H1 (cell line): ENCODE measurements around the gene ISL2. TPM values are rescaled to one million over a fixed set of nuclear protein-coding genes. Genes with fewer than 3 reads are reported as not detected.

Experiments used
- CTCF ChIA-PET: fragments of 300-600 bp; sonication (Branson Sonifier 250); formaldehyde crosslinking; loops from one replicate; lab custom pipeline; 2021; ENCODE audit not compliant: partially characterized antibody; lab: Charles Lee
- POLR2A ChIA-PET: fragments of 300-600 bp; sonication (Branson Sonifier 250); formaldehyde crosslinking; loops from one replicate; lab custom pipeline; 2021; ENCODE audit warnings: inconsistent platforms; ENCODE audit not compliant: partially characterized antibody; lab: Charles Lee
- DNase-seq, 2 experiments: peaks; one replicate each; pipeline versions ENCODE4 v3.0.0 to v3.0.0-alpha.2; 2010 to 2022; ENCODE audit warnings: low spot score in 2 of 2, low read depth in 1 of 2, mixed read lengths in 1 of 2
- FAIRE-seq: peaks from 2 replicates; lab custom pipeline; 2011; peaks lifted over from hg19 to GRCh38; lab: Jason Lieb, UNC
- H2AFZ ChIP-seq: 2 replicates; pipeline ENCODE4 v1.8.1; 2012; ENCODE audit warnings: low read length, inconsistent platforms
- H2AK5ac ChIP-seq: 2 replicates; pipeline ENCODE4 v1.6.1; 2013; ENCODE audit warnings: low read depth, low read length
- H2BK120ac ChIP-seq: replicated peaks from 2 replicates; pipeline ENCODE3; 2013; ENCODE audit warnings: low read depth, low read length, inconsistent platforms
- H2BK12ac ChIP-seq: 2 replicates; pipeline ENCODE4 v1.6.1; 2013; ENCODE audit warnings: low read depth, low read length
- H2BK15ac ChIP-seq: 2 replicates; pipeline ENCODE4 v1.6.1; 2013; ENCODE audit warnings: low read length
- H2BK20ac ChIP-seq: 2 replicates; pipeline ENCODE4 v1.6.1; 2013; ENCODE audit warnings: low read length
- H2BK5ac ChIP-seq: 2 replicates; pipeline ENCODE4 v1.6.1; 2013; ENCODE audit warnings: low read depth, low read length
- H3K14ac ChIP-seq: 2 replicates; pipeline ENCODE4 v1.6.1; 2013; ENCODE audit warnings: inconsistent platforms; ENCODE audit not compliant: insufficient read length
- H3K18ac ChIP-seq: 2 replicates; pipeline ENCODE4 v1.6.1; 2013; ENCODE audit warnings: low read length; ENCODE audit errors: extremely low read depth
- H3K23ac ChIP-seq: 2 replicates; pipeline ENCODE4 v1.6.1; 2013; ENCODE audit warnings: inconsistent platforms; ENCODE audit not compliant: insufficient read length
- H3K23me2 ChIP-seq: 2 replicates; pipeline ENCODE4 v1.6.1; 2013; ENCODE audit warnings: low read depth, low read length
- H3K27ac ChIP-seq: 2 replicates; pipeline ENCODE4 v1.6.1; 2011; ENCODE audit warnings: low read depth, low read length, inconsistent platforms
- H3K27me3 ChIP-seq, 4 experiments: replicated peaks in 1 of 4; 1 replicate in 1 of 4; 2 replicates in 3 of 4; pipeline versions ENCODE4 v1.6.1 to v1.8.1; 2011 to 2013; ENCODE audit warnings: low read length in 3 of 4, mild to moderate bottlenecking in 3 of 4, inconsistent platforms in 2 of 4, mixed read lengths in 2 of 4, moderate library complexity in 1 of 4; ENCODE audit not compliant: control insufficient read depth in 3 of 4, insufficient read depth in 3 of 4; ENCODE audit errors: extremely low read depth in 1 of 4
- H3K36me3 ChIP-seq, 4 experiments: 2 replicates each; pipeline versions ENCODE4 v1.6.1 to v1.8.1; 2011 to 2013; ENCODE audit warnings: mild to moderate bottlenecking in 4 of 4, low read length in 3 of 4, moderate library complexity in 2 of 4, control low read depth in 1 of 4, inconsistent platforms in 1 of 4; ENCODE audit not compliant: insufficient read depth in 4 of 4, control insufficient read depth in 2 of 4
- H3K4ac ChIP-seq: replicated peaks from 2 replicates; pipeline ENCODE3; 2013; ENCODE audit warnings: low read length, low read depth, mixed read lengths, inconsistent platforms; ENCODE audit not compliant: insufficient read length
- H3K4me1 ChIP-seq, 4 experiments: replicated peaks in 1 of 4; 1 replicate in 1 of 4; 2 replicates in 3 of 4; pipeline versions ENCODE4 v1.6.1 to v1.8.1; 2011 to 2013; ENCODE audit warnings: low read length in 3 of 4, inconsistent platforms in 2 of 4, mixed read lengths in 1 of 4; ENCODE audit not compliant: insufficient read depth in 4 of 4, control insufficient read depth in 3 of 4
- H3K4me2 ChIP-seq, 2 experiments: 2 replicates each; pipeline versions ENCODE4 v1.6.1 to v1.8.1; 2011 to 2013; ENCODE audit warnings: low read depth in 2 of 2, low read length in 2 of 2, control low read depth in 1 of 2, inconsistent platforms in 1 of 2, mild to moderate bottlenecking in 1 of 2; ENCODE audit not compliant: insufficient read depth in 1 of 2
- H3K4me3 ChIP-seq, 4 experiments: fragments of 200-600, 300-600 bp in 1 of 4; sonication (generic), shearing (Covaris generic), sonication (Bioruptor Twin) in 1 of 4; 2 replicates each; pipeline versions ENCODE4 v1.5.1 to v1.8.1; 2011 to 2016; ENCODE audit warnings: low read length in 4 of 4, low read depth in 3 of 4, control low read depth in 2 of 4, inconsistent platforms in 2 of 4, mild to moderate bottlenecking in 2 of 4, mixed read lengths in 1 of 4, moderate library complexity in 1 of 4; ENCODE audit not compliant: insufficient read depth in 2 of 4; ENCODE audit errors: extremely low read depth in 1 of 4
- H3K56ac ChIP-seq: replicated peaks from 2 replicates; pipeline ENCODE3; 2013; ENCODE audit warnings: low read depth, mild to moderate bottlenecking, mixed read lengths, low read length, inconsistent platforms; ENCODE audit not compliant: insufficient read length
- H3K79me1 ChIP-seq: 2 replicates; pipeline ENCODE4 v1.6.1; 2013; ENCODE audit warnings: low read depth, low read length, control low read depth
- H3K79me2 ChIP-seq, 2 experiments: 2 replicates each; pipeline versions ENCODE4 v1.6.1 to v1.8.1; 2012 to 2013; ENCODE audit warnings: low read length in 2 of 2, mild to moderate bottlenecking in 2 of 2, inconsistent platforms in 1 of 2; ENCODE audit not compliant: insufficient read depth in 2 of 2, control insufficient read depth in 1 of 2
- H3K9ac ChIP-seq, 4 experiments: replicated peaks in 1 of 4; 1 replicate in 1 of 4; 2 replicates in 3 of 4; pipeline versions ENCODE4 v1.6.1 to v1.8.1; 2011 to 2013; ENCODE audit warnings: low read depth in 3 of 4, low read length in 3 of 4, control low read depth in 2 of 4, mild to moderate bottlenecking in 2 of 4, moderate library complexity in 2 of 4, inconsistent platforms in 1 of 4; ENCODE audit errors: extremely low read depth in 1 of 4
- H3K9me3 ChIP-seq, 2 experiments: 2 replicates each; pipeline versions ENCODE4 v1.6.1 to v1.8.1; 2012 to 2013; ENCODE audit warnings: mild to moderate bottlenecking in 2 of 2, moderate library complexity in 2 of 2, control low read depth in 1 of 2, inconsistent platforms in 1 of 2, low read depth in 1 of 2, low read length in 1 of 2, mixed read lengths in 1 of 2; ENCODE audit not compliant: insufficient read depth in 2 of 2
- H4K20me1 ChIP-seq, 2 experiments: replicated peaks in 1 of 2; 2 replicates each; pipeline versions ENCODE3 to v1.8.1; 2011 to 2013; ENCODE audit warnings: inconsistent platforms in 2 of 2, low read length in 2 of 2, mild to moderate bottlenecking in 1 of 2; ENCODE audit not compliant: insufficient read depth in 2 of 2, control insufficient read depth in 1 of 2
- H4K5ac ChIP-seq: 2 replicates; pipeline ENCODE4 v1.6.1; 2013; ENCODE audit warnings: low read length, low read depth, mixed read lengths, inconsistent platforms; ENCODE audit not compliant: insufficient read length
- H4K8ac ChIP-seq: 2 replicates; pipeline ENCODE4 v1.8.0; 2013; ENCODE audit warnings: mild to moderate bottlenecking, moderate library complexity, low read length, inconsistent platforms; ENCODE audit not compliant: insufficient read depth; ENCODE audit errors: extremely low read depth
- H4K91ac ChIP-seq: replicated peaks from 2 replicates; pipeline ENCODE3; 2013; ENCODE audit warnings: low read length, mixed read lengths, inconsistent platforms; ENCODE audit not compliant: insufficient read length
- ASH2L ChIP-seq: fragments of 200-600, 300-600 bp; sonication (generic); IDR thresholded peaks from one replicate; pipeline ENCODE4 v1.7.1; 2017; ENCODE audit warnings: low read length
- CHD1 ChIP-seq: IDR thresholded peaks from 2 replicates; pipeline ENCODE4 v1.6.1; 2012; ENCODE audit warnings: low read depth, low read length, improper control_type of control experiment
- CREB1 ChIP-seq: IDR thresholded peaks from 2 replicates; pipeline ENCODE4 v1.6.1; 2012; ENCODE audit warnings: inconsistent platforms
- CTBP2 ChIP-seq: IDR thresholded peaks from 2 replicates; pipeline ENCODE4 v1.7.0; 2011; ENCODE audit warnings: borderline replicate concordance, mild to moderate bottlenecking, moderate library complexity, mixed read lengths, low read length; ENCODE audit not compliant: insufficient read depth, insufficient read length
- HDAC2 ChIP-seq, 2 experiments: fragments of 300-600 bp in 1 of 2; sonication (generic) in 1 of 2; IDR thresholded peaks; 2 replicates each; pipeline ENCODE4 v1.6.1; 2011 to 2012; ENCODE audit warnings: low read depth in 2 of 2, low read length in 2 of 2, mild to moderate bottlenecking in 2 of 2, moderate library complexity in 2 of 2, borderline replicate concordance in 1 of 2, inconsistent platforms in 1 of 2
- KDM4A ChIP-seq: IDR thresholded peaks from one replicate; pipeline ENCODE4 v1.7.1; 2012; ENCODE audit warnings: low read depth, mild to moderate bottlenecking, moderate library complexity, low read length, inconsistent platforms; ENCODE audit not compliant: severe bottlenecking
- POLR2AphosphoS5 ChIP-seq: IDR thresholded peaks from 2 replicates; pipeline ENCODE4 v1.6.1; 2011; ENCODE audit warnings: low read depth, low read length
- RXRA ChIP-seq: IDR thresholded peaks from 2 replicates; pipeline ENCODE4 v1.6.1; 2011; ENCODE audit warnings: low read depth, mild to moderate bottlenecking, low read length, moderate library complexity; ENCODE audit not compliant: insufficient read depth
- SAP30 ChIP-seq: fragments of 300-600 bp; sonication (generic); IDR thresholded peaks from 2 replicates; pipeline ENCODE4 v1.7.1; 2012; ENCODE audit warnings: low read length, moderate library complexity, mild to moderate bottlenecking, inconsistent platforms; ENCODE audit not compliant: insufficient read depth, insufficient replicate concordance
- TBP ChIP-seq: IDR thresholded peaks from 2 replicates; pipeline ENCODE4 v1.6.1; 2011; ENCODE audit warnings: low read depth, low read length, improper control_type of control experiment
- WGBS, 2 experiments: shearing (Covaris generic) in 1 of 2; methylation state at CpG; one replicate each; pipeline versions ENCODE4 v1.1.6 to v1.1.7; 2013 to 2015; ENCODE audit warnings: low lambda C conversion rate in 2 of 2, mixed read lengths in 2 of 2, inconsistent platforms in 1 of 2, low coverage in 1 of 2, missing lambda C conversion rate in 1 of 2; ENCODE audit not compliant: insufficient replicate concordance in 2 of 2, insufficient coverage in 1 of 2, insufficient read length in 1 of 2; ENCODE audit errors: extremely low coverage in 1 of 2, missing lambda C conversion rate in 1 of 2; 5-methylcytosine and 5-hydroxymethylcytosine counted together
- polyA plus RNA-seq, 7 experiments: library from polyadenylated mRNA; depleted of rRNA in 3 of 7; stranded (reverse) in 5 of 7; unstranded in 2 of 7; fragments of >200 nt in 5 of 7; fragments of 200-250 nt in 2 of 7; gene quantifications; 1 replicate in 5 of 7; 2 replicates in 1 of 7; 4 replicates in 1 of 7; pipeline versions ENCODE4 v1.2.1 to v1.2.3, GENCODE V29; 2011 to 2013; ENCODE audit warnings: missing spikeins in 2 of 7, mixed read lengths in 2 of 7
- total RNA-seq: library from RNA; stranded (reverse); fragmentation: NEBNext Ultra II Directional; extraction: Animal tissue kit (Norgen Biotek cat#: 25700); gene quantifications from 2 replicates; pipeline ENCODE4 v1.2.1, GENCODE V29; 2021
- TF ChIP-seq, protein P1 (sequence below): IDR thresholded peaks from 2 replicates; pipeline ENCODE4 v1.6.1; 2012; ENCODE audit warnings: inconsistent platforms
- TF ChIP-seq, protein P2 (sequence below): IDR thresholded peaks from 2 replicates; pipeline ENCODE4 v1.6.1; 2012; ENCODE audit warnings: low read length, inconsistent platforms

The ISL2 gene
- total and polyA plus RNA-seq, 2 of the 8 experiments (the other 6 are each of a cell fraction or from before 2014, with no cell fraction given): 0.32 to 0.99 TPM

DNA sequence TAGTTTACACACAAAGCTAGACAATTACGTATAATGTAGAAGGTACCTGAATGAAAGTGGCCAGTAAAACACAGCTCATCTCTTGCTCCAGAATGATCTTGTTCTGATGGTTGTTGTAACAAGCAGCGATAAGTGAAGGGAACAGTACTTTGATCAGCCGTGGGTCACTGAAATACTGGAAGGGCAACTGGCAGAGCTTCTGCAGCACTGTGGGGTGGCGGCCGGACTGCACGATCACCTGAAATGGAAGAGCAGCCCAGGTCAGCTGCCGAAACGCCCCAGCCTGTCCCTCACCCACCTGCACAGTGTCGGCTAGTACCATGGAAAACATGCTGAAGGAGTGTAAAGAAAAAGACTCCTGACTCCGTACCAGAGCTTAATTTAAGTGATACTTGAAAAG is 17.3 kb downstream of the ISL2 start:
- no peak overlapping the region for H4K8ac ChIP-seq
- no peaks in the 10 kb centered on the region for H3K9me3 ChIP-seq
- WGBS, 2 experiments: 84% methylated on average over 10 of the region's 10 CpGs; no CpG with 5 or more reads in 1 of the 2 experiments
- H3K9ac ChIP-seq: no peak overlapping the region
- no peaks in the 10 kb centered on the region for H3K36me3 ChIP-seq
- CTCF ChIA-PET: interaction anchor here (0.8 to 1.1 kb wide), 3 partner anchors 8 to 118 kb away, joined by 3 to 5 read pairs (median 3); no protein-coding TSS in a partner anchor
- H4K20me1 ChIP-seq: no peaks in the 10 kb centered on the region
- no peak for FAIRE-seq
- H2BK5ac ChIP-seq: no peak overlapping the region
- H2BK20ac ChIP-seq: no peak overlapping the region
- POLR2A ChIA-PET: no interaction called here
- no peak overlapping the region for H2BK12ac ChIP-seq
- H3K4me2 ChIP-seq: no peak overlapping the region
- H3K4ac ChIP-seq: no peak overlapping the region
- H3K27ac ChIP-seq: no peak overlapping the region
- H3K4me3 ChIP-seq: no peak overlapping the region
- no peak overlapping the region for H2AK5ac ChIP-seq
- no peak overlapping the region for H3K18ac ChIP-seq
- H3K56ac ChIP-seq: no peak overlapping the region
- H3K79me2 ChIP-seq: no peaks in the 10 kb centered on the region
- no peak for DNase-seq
- no peak overlapping the region for H4K5ac ChIP-seq
- no peaks in the 10 kb centered on the region; the same call in 1 of the 2 replicates for H3K23me2 ChIP-seq
- H2BK120ac ChIP-seq: no peak overlapping the region
- no peak overlapping the region for H3K14ac ChIP-seq
- H2BK15ac ChIP-seq: no peak overlapping the region
- H3K4me1 ChIP-seq: no peaks in the 10 kb centered on the region
- H4K91ac ChIP-seq: no peak overlapping the region
- H3K27me3 ChIP-seq: peaks cover 1 to 11% (median 3%) of the 10 kb centered on the region in 4 experiments
- no peaks in the 10 kb centered on the region for H3K79me1 ChIP-seq
- H2AFZ ChIP-seq: no peak overlapping the region
- H3K23ac ChIP-seq: no peak overlapping the region
- TF ChIP-seq, protein P1, sequence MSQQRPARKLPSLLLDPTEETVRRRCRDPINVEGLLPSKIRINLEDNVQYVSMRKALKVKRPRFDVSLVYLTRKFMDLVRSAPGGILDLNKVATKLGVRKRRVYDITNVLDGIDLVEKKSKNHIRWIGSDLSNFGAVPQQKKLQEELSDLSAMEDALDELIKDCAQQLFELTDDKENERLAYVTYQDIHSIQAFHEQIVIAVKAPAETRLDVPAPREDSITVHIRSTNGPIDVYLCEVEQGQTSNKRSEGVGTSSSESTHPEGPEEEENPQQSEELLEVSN: no peak
- TF ChIP-seq KDM4A (no peak), HDAC2 (IDR thresholded peaks at IDR 0.05; ENCODE audit: borderline replicate concordance in 1 of 2, low read depth in 2 of 2, low read length in 2 of 2) (no peak), ASH2L (no peak), SAP30 (no peak), CREB1 (no peak), TBP (no peak), CHD1 (no peak), CTBP2 (no peak), RXRA (no peak), POLR2AphosphoS5 (no peak)
- TF ChIP-seq, protein P2, sequence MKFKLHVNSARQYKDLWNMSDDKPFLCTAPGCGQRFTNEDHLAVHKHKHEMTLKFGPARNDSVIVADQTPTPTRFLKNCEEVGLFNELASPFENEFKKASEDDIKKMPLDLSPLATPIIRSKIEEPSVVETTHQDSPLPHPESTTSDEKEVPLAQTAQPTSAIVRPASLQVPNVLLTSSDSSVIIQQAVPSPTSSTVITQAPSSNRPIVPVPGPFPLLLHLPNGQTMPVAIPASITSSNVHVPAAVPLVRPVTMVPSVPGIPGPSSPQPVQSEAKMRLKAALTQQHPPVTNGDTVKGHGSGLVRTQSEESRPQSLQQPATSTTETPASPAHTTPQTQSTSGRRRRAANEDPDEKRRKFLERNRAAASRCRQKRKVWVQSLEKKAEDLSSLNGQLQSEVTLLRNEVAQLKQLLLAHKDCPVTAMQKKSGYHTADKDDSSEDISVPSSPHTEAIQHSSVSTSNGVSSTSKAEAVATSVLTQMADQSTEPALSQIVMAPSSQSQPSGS: no peak
